ENCODE data around the gene GNG3. TPM values are rescaled to one million over a fixed set of nuclear protein-coding genes. Genes with fewer than 3 reads are reported as not detected.

GNG3 gene
- total RNA-seq, 1 experiment from 2014 or later = not detected

GRCh38 chr11:62727165-62727871 lies 19.8 kb downstream of the GNG3 start, which contains the start of gene HNRNPUL2:
Gene HNRNPUL2, minus strand, starts transcription at chr11:62727457. Its CDS starts 301 bp downstream, at chr11:62727156.
- H3K27ac ChIP-seq (ENCODE audit: low read length) = peak within 1 kb of the TSS; percentile 90
- peaks cover 23% of the 10 kb centered on the region for H3K36me3 ChIP-seq (ENCODE audit: low read depth, low read length)
- ATAC-seq (peak; percentile 82), DNase-seq (peak; percentile 100)
- POLR2A ChIA-PET (ENCODE audit: unreplicated experiment) = interaction anchor here (0.5 to 2.8 kb wide), 11 partner anchors 27 to 1512 kb away, joined by 3 to 19 read pairs (median 5); partner anchors contain the start of genes C11orf98, CSKMT, LBHD1 and TAF6L
- peak within 1 kb of the TSS; percentile 97 for H2AFZ ChIP-seq (ENCODE audit: low read length)
- no peaks in the 10 kb centered on the region for H3K27me3 ChIP-seq (ENCODE audit: low read length)
- H3K9me2 ChIP-seq (replicated peaks; ENCODE audit: low read length) = no peaks in the 10 kb centered on the region
- H3K9ac ChIP-seq (ENCODE audit: low read length) = peak within 1 kb of the TSS; percentile 85
- peaks cover 40% of the 10 kb centered on the region for H4K20me1 ChIP-seq (ENCODE audit: low read length)
- peaks cover 80% of the 10 kb centered on the region for H3K79me2 ChIP-seq (ENCODE audit: low read length)
- intact Hi-C loops (cut with micrococcal nuclease) = loop anchor here (2.0 to 10.0 kb wide), 4 partner anchors 50 to 1457 kb away; partner anchors contain the start of genes SLC3A2, STIP1 and UBXN1
- peak within 1 kb of the TSS; percentile 88 for H3K4me2 ChIP-seq (ENCODE audit: low read length)
- H3K4me1 ChIP-seq (ENCODE audit: insufficient read depth, low read length) = peaks cover 9% of the 10 kb centered on the region
- TF ChIP-seq CTCF (conservative IDR thresholded peaks at IDR 0.05; ENCODE audit: low read depth, low read length) (no peak), EZH2phosphoT487 (IDR thresholded peaks at IDR 0.05; ENCODE audit: borderline replicate concordance, low read length) (no peak), EZH2 (IDR thresholded peaks at IDR 0.05; ENCODE audit: low read length, unreplicated experiment) (no peak)
- no peaks in the 10 kb centered on the region for H3F3A ChIP-seq (ENCODE audit: low read length, unreplicated experiment)
- BruUV-seq (replicated peaks) = no TSS peak
- CTCF ChIA-PET = interaction anchor here (0.6 to 1.5 kb wide), 6 partner anchors 11 to 153 kb away, joined by 3 to 9 read pairs (median 4); partner anchors contain the start of genes LBHD1 and TMEM179B
- no peaks in the 10 kb centered on the region for H3K9me3 ChIP-seq (ENCODE audit: low read length)
- peak within 1 kb of the TSS; percentile 91 for H3K4me3 ChIP-seq (ENCODE audit: low read length)

- H3F3A ChIP-seq (ENCODE audit: low read length, unreplicated experiment) = no peaks in the 10 kb centered on the region
- no peaks in the 10 kb centered on the region for H3K9me3 ChIP-seq (ENCODE audit: low read length)
- DNase-seq (peak; percentile 99), ATAC-seq (peak; percentile 55)
- H2AFZ ChIP-seq (ENCODE audit: low read length) = peak overlapping the region; percentile 97
- peaks cover 9% of the 10 kb centered on the region for H3K4me1 ChIP-seq (ENCODE audit: insufficient read depth, low read length)
- ChIA-PET POLR2A (ENCODE audit: unreplicated experiment) (interaction anchor here (0.6 to 2.8 kb wide), 5 partner anchors 26 to 63 kb away, joined by 3 to 19 read pairs (median 7); partner anchors contain the start of genes C11orf98, CSKMT, LBHD1 and TAF6L), CTCF (interaction anchor here (0.6 to 1.5 kb wide), 4 partner anchors 11 to 152 kb away, joined by 3 to 9 read pairs (median 5); partner anchors contain the start of gene TMEM179B)
- intact Hi-C loops (cut with micrococcal nuclease) = loop anchor here (1.0 to 10.0 kb wide), 7 partner anchors 21 to 1457 kb away; partner anchors contain the start of genes BSCL2, GNG3, SLC3A2 and STIP1
- peaks cover 35% of the 10 kb centered on the region for H4K20me1 ChIP-seq (ENCODE audit: low read length)
- H3K27me3 ChIP-seq (ENCODE audit: low read length) = no peaks in the 10 kb centered on the region
- H3K4me2 ChIP-seq (ENCODE audit: low read length) = peak overlapping the region; percentile 88
- no TSS peak for BruUV-seq (replicated peaks)
- peaks cover 79% of the 10 kb centered on the region for H3K79me2 ChIP-seq (ENCODE audit: low read length)
- H3K4me3 ChIP-seq (ENCODE audit: low read length) = peak overlapping the region; percentile 91
- peaks cover 18% of the 10 kb centered on the region for H3K36me3 ChIP-seq (ENCODE audit: low read depth, low read length)
- H3K9ac ChIP-seq (ENCODE audit: low read length) = peak overlapping the region; percentile 85
- peak overlapping the region; percentile 90 for H3K27ac ChIP-seq (ENCODE audit: low read length)
- no peaks in the 10 kb centered on the region for H3K9me2 ChIP-seq (replicated peaks; ENCODE audit: low read length)
- TF ChIP-seq EZH2 (IDR thresholded peaks at IDR 0.05; ENCODE audit: low read length, unreplicated experiment) (no peak), EZH2phosphoT487 (IDR thresholded peaks at IDR 0.05; ENCODE audit: borderline replicate concordance, low read length) (no peak), CTCF (conservative IDR thresholded peaks at IDR 0.05; ENCODE audit: low read depth, low read length) (no peak)
Observed at GRCh38 chr11:62727872-62728170, 20.3 kb downstream of the GNG3 start.
